T-helper 2 cell treated with Interferon-gamma antibody and Interleukin-4, amounts not matched to agents 5 μg/mL and 100 μg/mL, for 36 hours (primary cell): ENCODE data around the gene ALG11.
"Not testable (repeated sequence)": the region's sequence is repeated elsewhere in the genome, so short reads cannot be mapped to it uniquely, and the experiment has no call there.

Experiments used
- DNase-seq: peaks from one replicate; pipeline ENCODE4 v3.0.0; 2021; ENCODE audit warnings: low spot score
- H3K27ac Mint-ChIP-seq: one replicate; pipeline ENCODE4 v1.8.0; 2021; ENCODE audit warnings: mild to moderate bottlenecking, mixed read lengths
- H3K27me3 Mint-ChIP-seq: one replicate; pipeline ENCODE4 v1.8.0; 2021; ENCODE audit warnings: low read depth, mixed read lengths
- H3K36me3 Mint-ChIP-seq: one replicate; pipeline ENCODE4 v1.8.0; 2021; ENCODE audit warnings: low read depth, mixed read lengths
- H3K4me1 Mint-ChIP-seq: one replicate; pipeline ENCODE4 v1.8.0; 2021; ENCODE audit warnings: low read depth, mixed read lengths
- H3K4me3 Mint-ChIP-seq: one replicate; pipeline ENCODE4 v1.8.0; 2022; ENCODE audit warnings: mild to moderate bottlenecking, moderate library complexity, mixed read lengths
- H3K9me3 Mint-ChIP-seq: one replicate; pipeline ENCODE4 v1.8.0; 2021; ENCODE audit warnings: mixed read lengths

ALG11 gene

GRCh38 chr13:51984904-51985303, 27.3 kb upstream of the ALG11 start:
- H3K4me3 Mint-ChIP-seq, H3K9me3 Mint-ChIP-seq, H3K4me1 Mint-ChIP-seq, H3K36me3 Mint-ChIP-seq, DNase-seq, H3K27ac Mint-ChIP-seq: not testable (repeated sequence)
- peaks cover 34% of the 10 kb centered on the region for H3K27me3 Mint-ChIP-seq

- no peaks in the 10 kb centered on the region for H3K4me1 Mint-ChIP-seq
- no peaks in the 10 kb centered on the region for H3K36me3 Mint-ChIP-seq
- no peak overlapping the region for H3K4me3 Mint-ChIP-seq
- no peaks in the 10 kb centered on the region for H3K9me3 Mint-ChIP-seq
- H3K27me3 Mint-ChIP-seq = peaks cover 48% of the 10 kb centered on the region
- no peak overlapping the region for H3K27ac Mint-ChIP-seq
- DNase-seq = no peak
These were observed 23.1 kb upstream of the ALG11 start for GRCh38 chr13:51988988-51989618.

- H3K36me3 Mint-ChIP-seq = no peaks in the 10 kb centered on the region
- peaks cover 28% of the 10 kb centered on the region for H3K27me3 Mint-ChIP-seq
- peaks cover 2% of the 10 kb centered on the region for H3K4me1 Mint-ChIP-seq
- no peak for DNase-seq
- no peak overlapping the region for H3K27ac Mint-ChIP-seq
- H3K4me3 Mint-ChIP-seq = no peak overlapping the region
- no peaks in the 10 kb centered on the region for H3K9me3 Mint-ChIP-seq
These were observed 18.5 kb upstream of the ALG11 start for GRCh38 chr13:51993713-51994112.

GRCh38 chr13:51995677-51996551, 16.3 kb upstream of the ALG11 start:
- H3K27me3 Mint-ChIP-seq = peaks cover 27% of the 10 kb centered on the region
- H3K4me1 Mint-ChIP-seq = peaks cover 2% of the 10 kb centered on the region
- H3K4me3 Mint-ChIP-seq = no peak overlapping the region
- no peaks in the 10 kb centered on the region for H3K9me3 Mint-ChIP-seq
- no peak for DNase-seq
- H3K27ac Mint-ChIP-seq = no peak overlapping the region
- no peaks in the 10 kb centered on the region for H3K36me3 Mint-ChIP-seq

- Mint-ChIP-seq H3K27me3 (peaks cover 25% of the 10 kb centered on the region), H3K27ac (no peak overlapping the region), H3K36me3 (no peaks in the 10 kb centered on the region), H3K4me1 (peaks cover 2% of the 10 kb centered on the region), H3K4me3 (no peak overlapping the region), H3K9me3 (no peaks in the 10 kb centered on the region)
- no peak for DNase-seq
These were observed 15.6 kb upstream of the ALG11 start for GRCh38 chr13:51996641-51997040.

GRCh38 chr13:51997186-51997585, 15.0 kb upstream of the ALG11 start:
- DNase-seq = no peak
- no peaks in the 10 kb centered on the region for H3K9me3 Mint-ChIP-seq
- peaks cover 25% of the 10 kb centered on the region for H3K27me3 Mint-ChIP-seq
- H3K27ac Mint-ChIP-seq = no peak overlapping the region
- H3K36me3 Mint-ChIP-seq = no peaks in the 10 kb centered on the region
- H3K4me1 Mint-ChIP-seq = peaks cover 2% of the 10 kb centered on the region
- no peak overlapping the region for H3K4me3 Mint-ChIP-seq

- Mint-ChIP-seq H3K27me3 (peaks cover 25% of the 10 kb centered on the region), H3K4me3 (no peak overlapping the region), H3K9me3 (no peaks in the 10 kb centered on the region), H3K27ac (no peak overlapping the region), H3K4me1 (peaks cover 2% of the 10 kb centered on the region), H3K36me3 (no peaks in the 10 kb centered on the region)
- no peak for DNase-seq
These were observed 14.4 kb upstream of the ALG11 start for GRCh38 chr13:51997641-51998330.

- peaks cover 17% of the 10 kb centered on the region for H3K27me3 Mint-ChIP-seq
- H3K27ac Mint-ChIP-seq = no peak overlapping the region
- H3K4me3 Mint-ChIP-seq = no peak overlapping the region
- H3K9me3 Mint-ChIP-seq = no peaks in the 10 kb centered on the region
- H3K4me1 Mint-ChIP-seq = peaks cover 2% of the 10 kb centered on the region
- DNase-seq = no peak
- no peaks in the 10 kb centered on the region for H3K36me3 Mint-ChIP-seq
These were observed 13.3 kb upstream of the ALG11 start for GRCh38 chr13:51998723-51999509.

GRCh38 chr13:51999510-51999911, 12.7 kb upstream of the ALG11 start:
- Mint-ChIP-seq H3K36me3 (no peaks in the 10 kb centered on the region), H3K4me3 (no peak overlapping the region), H3K9me3 (no peaks in the 10 kb centered on the region), H3K4me1 (peaks cover 2% of the 10 kb centered on the region), H3K27me3 (peaks cover 16% of the 10 kb centered on the region), H3K27ac (no peak overlapping the region)
- no peak for DNase-seq

GRCh38 chr13:51999921-52000320, 12.3 kb upstream of the ALG11 start:
- Mint-ChIP-seq H3K27ac (no peak overlapping the region), H3K4me3 (no peak overlapping the region), H3K36me3 (no peaks in the 10 kb centered on the region), H3K9me3 (no peaks in the 10 kb centered on the region), H3K4me1 (peaks cover 2% of the 10 kb centered on the region), H3K27me3 (peaks cover 13% of the 10 kb centered on the region)
- no peak for DNase-seq

- Mint-ChIP-seq H3K27ac (no peak overlapping the region), H3K9me3 (no peaks in the 10 kb centered on the region), H3K27me3 (peaks cover 15% of the 10 kb centered on the region), H3K4me3 (no peak overlapping the region), H3K36me3 (no peaks in the 10 kb centered on the region), H3K4me1 (no peaks in the 10 kb centered on the region)
- DNase-seq = no peak
These were observed 11.0 kb upstream of the ALG11 start for GRCh38 chr13:52001120-52001731.

- H3K9me3 Mint-ChIP-seq = no peaks in the 10 kb centered on the region
- no peak overlapping the region for H3K4me3 Mint-ChIP-seq
- DNase-seq = no peak
- no peak overlapping the region for H3K27ac Mint-ChIP-seq
- H3K36me3 Mint-ChIP-seq = no peaks in the 10 kb centered on the region
- no peaks in the 10 kb centered on the region for H3K4me1 Mint-ChIP-seq
- H3K27me3 Mint-ChIP-seq = peaks cover 16% of the 10 kb centered on the region
These were observed 9.8 kb upstream of the ALG11 start for GRCh38 chr13:52002361-52002760.

- no peaks in the 10 kb centered on the region for H3K9me3 Mint-ChIP-seq
- DNase-seq = no peak
- H3K4me1 Mint-ChIP-seq = no peaks in the 10 kb centered on the region
- peaks cover 18% of the 10 kb centered on the region for H3K27me3 Mint-ChIP-seq
- no peak overlapping the region for H3K27ac Mint-ChIP-seq
- H3K36me3 Mint-ChIP-seq = no peaks in the 10 kb centered on the region
- H3K4me3 Mint-ChIP-seq = no peak overlapping the region
These were observed 8.7 kb upstream of the ALG11 start for GRCh38 chr13:52003541-52003940.
